ENCODE measurements around the gene MAPK8IP3. TPM values are rescaled to one million over a fixed set of nuclear protein-coding genes. Genes with fewer than 3 reads are reported as not detected.

The MAPK8IP3 gene
- total and polyA plus RNA-seq, 9 of the 15 experiments (the other 6 are each of a cell fraction or from before 2014, with no cell fraction given) = 0.17 to 58.7 (median 16.7) TPM

DNA sequence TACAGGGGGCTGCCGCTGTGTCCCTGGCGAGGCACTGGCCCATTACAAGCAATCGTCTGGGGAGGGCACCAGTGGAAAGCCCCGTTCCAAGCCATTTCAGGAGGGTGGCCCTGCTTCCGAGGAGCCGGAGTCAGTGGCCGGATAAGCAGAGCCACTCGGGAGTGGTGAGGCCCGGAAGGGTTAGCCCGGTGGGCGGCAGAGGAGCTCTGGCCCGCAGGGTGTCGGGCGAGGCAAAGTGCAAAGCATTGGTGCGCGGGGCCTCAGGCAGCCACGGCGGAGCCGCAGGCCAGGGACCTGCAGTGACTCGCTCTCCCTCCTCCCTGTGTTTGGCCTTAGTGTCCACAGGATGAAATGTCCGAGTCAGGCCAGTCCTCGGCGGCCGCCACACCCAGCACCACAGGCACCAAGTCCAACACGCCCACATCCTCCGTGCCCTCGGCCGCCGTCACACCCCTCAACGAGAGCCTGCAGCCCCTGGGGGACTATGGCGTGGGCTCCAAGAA lies 40.7 kb downstream of the MAPK8IP3 start:
- Histone ChIP-seq H3K36me3 (ENCODE audit: control insufficient read depth, insufficient read depth, low read length) (peaks cover 43% of the 10 kb centered on the region; the same call in 2 of the 3 replicates), H3K9me3 (replicated peaks; ENCODE audit: control insufficient read depth, insufficient read depth, low read depth, low read length) (no peaks in the 10 kb centered on the region), H3K4me3 (no peak overlapping the region), H3K9me1 (ENCODE audit: control insufficient read depth, insufficient read depth, low read length) (peaks cover 3% of the 10 kb centered on the region), H4K20me1 (replicated peaks; ENCODE audit: control insufficient read depth, insufficient read depth, low read length) (no peaks in the 10 kb centered on the region), H3K27ac (ENCODE audit: extremely low read depth, low read depth, low read length) (no peak overlapping the region), H3K4me2 (ENCODE audit: insufficient read depth, low read length) (no peak overlapping the region), H2AFZ (ENCODE audit: low read depth, low read length) (no peak overlapping the region), H3K9ac (ENCODE audit: insufficient read depth in 1 of 2, low read depth in 2 of 2, low read length in 2 of 2) (peak overlapping the region in 1 of 2 experiments; percentile 26; a peak in 1 of 4 replicates), H3K27me3 (ENCODE audit: control insufficient read depth in 2 of 2, insufficient read depth in 2 of 2, low read length in 2 of 2) (no peaks in the 10 kb centered on the region), H3K4me1 (replicated peaks in 1 of 2; ENCODE audit: control insufficient read depth in 2 of 2, insufficient read depth in 2 of 2, low read length in 2 of 2) (peaks cover 0 to 16% of the 10 kb centered on the region in 2 experiments; a peak in 1 of 5 replicates), H3K79me2 (ENCODE audit: control insufficient read depth, insufficient read depth, low read length) (no peaks in the 10 kb centered on the region)
- TF ChIP-seq POLR2G (IDR thresholded peaks at IDR 0.05; ENCODE audit: low read depth, low read length) = 0 out of 2 replicates have a peak, but pooled peaks have one; percentile 27
- TF ChIP-seq NONO (IDR thresholded peaks at IDR 0.05; ENCODE audit: low read depth in 2 of 2, low read length in 1 of 2) = no peak
- in situ Hi-C loops (cut with MboI) = no loop called here
- BruUV-seq (replicated peaks) = no TSS peak
- ChIA-PET POLR2A (interaction anchor here (0.6 to 1.2 kb wide), 3 partner anchors 16 to 38 kb away, joined by 3 to 4 read pairs (median 3); no protein-coding TSS in a partner anchor), CTCF (ENCODE audit: low intra/inter-chr PET ratio) (no interaction called here)
- WGBS (ENCODE audit: insufficient coverage, low coverage, missing lambda C conversion rate) = 87% methylated on average over 20 of the region's 31 CpGs
- FAIRE-seq (no peak), DNase-seq (ENCODE audit: extremely low read depth in 1 of 4, low spot score in 3 of 4) (no peak), ATAC-seq (no peak)
- intact Hi-C loops (cut with micrococcal nuclease) = no loop called here

DNA sequence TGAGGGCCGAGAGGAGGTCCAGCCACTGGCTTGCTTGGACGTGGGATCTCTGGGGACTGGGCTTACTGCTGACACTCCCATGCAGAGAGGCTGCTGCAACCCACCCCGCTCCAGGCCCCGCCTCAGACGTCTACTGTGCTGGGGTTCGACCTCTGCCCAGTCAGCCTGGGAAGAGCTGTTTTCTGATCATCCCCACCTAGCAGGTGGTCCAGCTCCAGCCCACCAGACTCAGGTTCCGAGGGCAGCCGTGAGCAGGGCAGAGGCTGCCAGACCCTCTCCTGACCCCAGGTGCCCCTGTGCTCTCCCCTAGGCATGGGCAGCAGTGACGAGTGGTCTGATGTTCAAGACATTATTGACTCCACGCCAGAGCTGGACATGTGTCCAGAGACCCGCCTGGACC lies 41.9 kb downstream of the MAPK8IP3 start:
- Histone ChIP-seq H3K9ac (ENCODE audit: insufficient read depth in 1 of 2, low read depth in 2 of 2, low read length in 2 of 2) (no peak overlapping the region), H3K27ac (ENCODE audit: extremely low read depth, low read depth, low read length) (no peak overlapping the region), H3K4me1 (replicated peaks in 1 of 2; ENCODE audit: control insufficient read depth in 2 of 2, insufficient read depth in 2 of 2, low read length in 2 of 2) (peaks cover 0 to 13% of the 10 kb centered on the region in 2 experiments; a peak in 1 of 5 replicates), H3K79me2 (ENCODE audit: control insufficient read depth, insufficient read depth, low read length) (no peaks in the 10 kb centered on the region), H3K9me1 (ENCODE audit: control insufficient read depth, insufficient read depth, low read length) (peaks cover 3% of the 10 kb centered on the region), H4K20me1 (replicated peaks; ENCODE audit: control insufficient read depth, insufficient read depth, low read length) (no peaks in the 10 kb centered on the region), H3K4me2 (ENCODE audit: insufficient read depth, low read length) (no peak overlapping the region), H3K9me3 (replicated peaks; ENCODE audit: control insufficient read depth, insufficient read depth, low read depth, low read length) (no peaks in the 10 kb centered on the region), H3K4me3 (no peak overlapping the region), H3K36me3 (ENCODE audit: control insufficient read depth, insufficient read depth, low read length) (peaks cover 51% of the 10 kb centered on the region; the same call in 2 of the 3 replicates), H3K27me3 (ENCODE audit: control insufficient read depth in 2 of 2, insufficient read depth in 2 of 2, low read length in 2 of 2) (no peaks in the 10 kb centered on the region), H2AFZ (ENCODE audit: low read depth, low read length) (no peak overlapping the region)
- ChIA-PET CTCF (ENCODE audit: low intra/inter-chr PET ratio) (no interaction called here), POLR2A (no interaction called here)
- 82% methylated on average over 10 of the region's 11 CpGs for WGBS (ENCODE audit: insufficient coverage, low coverage, missing lambda C conversion rate)
- DNase-seq (ENCODE audit: extremely low read depth in 1 of 4, low spot score in 3 of 4) (no peak), ATAC-seq (no peak), FAIRE-seq (no peak)
- no TSS peak for BruUV-seq (replicated peaks)
- intact Hi-C loops (cut with micrococcal nuclease) (no loop called here), in situ Hi-C loops (cut with MboI) (no loop called here)
- TF ChIP-seq, protein P1, sequence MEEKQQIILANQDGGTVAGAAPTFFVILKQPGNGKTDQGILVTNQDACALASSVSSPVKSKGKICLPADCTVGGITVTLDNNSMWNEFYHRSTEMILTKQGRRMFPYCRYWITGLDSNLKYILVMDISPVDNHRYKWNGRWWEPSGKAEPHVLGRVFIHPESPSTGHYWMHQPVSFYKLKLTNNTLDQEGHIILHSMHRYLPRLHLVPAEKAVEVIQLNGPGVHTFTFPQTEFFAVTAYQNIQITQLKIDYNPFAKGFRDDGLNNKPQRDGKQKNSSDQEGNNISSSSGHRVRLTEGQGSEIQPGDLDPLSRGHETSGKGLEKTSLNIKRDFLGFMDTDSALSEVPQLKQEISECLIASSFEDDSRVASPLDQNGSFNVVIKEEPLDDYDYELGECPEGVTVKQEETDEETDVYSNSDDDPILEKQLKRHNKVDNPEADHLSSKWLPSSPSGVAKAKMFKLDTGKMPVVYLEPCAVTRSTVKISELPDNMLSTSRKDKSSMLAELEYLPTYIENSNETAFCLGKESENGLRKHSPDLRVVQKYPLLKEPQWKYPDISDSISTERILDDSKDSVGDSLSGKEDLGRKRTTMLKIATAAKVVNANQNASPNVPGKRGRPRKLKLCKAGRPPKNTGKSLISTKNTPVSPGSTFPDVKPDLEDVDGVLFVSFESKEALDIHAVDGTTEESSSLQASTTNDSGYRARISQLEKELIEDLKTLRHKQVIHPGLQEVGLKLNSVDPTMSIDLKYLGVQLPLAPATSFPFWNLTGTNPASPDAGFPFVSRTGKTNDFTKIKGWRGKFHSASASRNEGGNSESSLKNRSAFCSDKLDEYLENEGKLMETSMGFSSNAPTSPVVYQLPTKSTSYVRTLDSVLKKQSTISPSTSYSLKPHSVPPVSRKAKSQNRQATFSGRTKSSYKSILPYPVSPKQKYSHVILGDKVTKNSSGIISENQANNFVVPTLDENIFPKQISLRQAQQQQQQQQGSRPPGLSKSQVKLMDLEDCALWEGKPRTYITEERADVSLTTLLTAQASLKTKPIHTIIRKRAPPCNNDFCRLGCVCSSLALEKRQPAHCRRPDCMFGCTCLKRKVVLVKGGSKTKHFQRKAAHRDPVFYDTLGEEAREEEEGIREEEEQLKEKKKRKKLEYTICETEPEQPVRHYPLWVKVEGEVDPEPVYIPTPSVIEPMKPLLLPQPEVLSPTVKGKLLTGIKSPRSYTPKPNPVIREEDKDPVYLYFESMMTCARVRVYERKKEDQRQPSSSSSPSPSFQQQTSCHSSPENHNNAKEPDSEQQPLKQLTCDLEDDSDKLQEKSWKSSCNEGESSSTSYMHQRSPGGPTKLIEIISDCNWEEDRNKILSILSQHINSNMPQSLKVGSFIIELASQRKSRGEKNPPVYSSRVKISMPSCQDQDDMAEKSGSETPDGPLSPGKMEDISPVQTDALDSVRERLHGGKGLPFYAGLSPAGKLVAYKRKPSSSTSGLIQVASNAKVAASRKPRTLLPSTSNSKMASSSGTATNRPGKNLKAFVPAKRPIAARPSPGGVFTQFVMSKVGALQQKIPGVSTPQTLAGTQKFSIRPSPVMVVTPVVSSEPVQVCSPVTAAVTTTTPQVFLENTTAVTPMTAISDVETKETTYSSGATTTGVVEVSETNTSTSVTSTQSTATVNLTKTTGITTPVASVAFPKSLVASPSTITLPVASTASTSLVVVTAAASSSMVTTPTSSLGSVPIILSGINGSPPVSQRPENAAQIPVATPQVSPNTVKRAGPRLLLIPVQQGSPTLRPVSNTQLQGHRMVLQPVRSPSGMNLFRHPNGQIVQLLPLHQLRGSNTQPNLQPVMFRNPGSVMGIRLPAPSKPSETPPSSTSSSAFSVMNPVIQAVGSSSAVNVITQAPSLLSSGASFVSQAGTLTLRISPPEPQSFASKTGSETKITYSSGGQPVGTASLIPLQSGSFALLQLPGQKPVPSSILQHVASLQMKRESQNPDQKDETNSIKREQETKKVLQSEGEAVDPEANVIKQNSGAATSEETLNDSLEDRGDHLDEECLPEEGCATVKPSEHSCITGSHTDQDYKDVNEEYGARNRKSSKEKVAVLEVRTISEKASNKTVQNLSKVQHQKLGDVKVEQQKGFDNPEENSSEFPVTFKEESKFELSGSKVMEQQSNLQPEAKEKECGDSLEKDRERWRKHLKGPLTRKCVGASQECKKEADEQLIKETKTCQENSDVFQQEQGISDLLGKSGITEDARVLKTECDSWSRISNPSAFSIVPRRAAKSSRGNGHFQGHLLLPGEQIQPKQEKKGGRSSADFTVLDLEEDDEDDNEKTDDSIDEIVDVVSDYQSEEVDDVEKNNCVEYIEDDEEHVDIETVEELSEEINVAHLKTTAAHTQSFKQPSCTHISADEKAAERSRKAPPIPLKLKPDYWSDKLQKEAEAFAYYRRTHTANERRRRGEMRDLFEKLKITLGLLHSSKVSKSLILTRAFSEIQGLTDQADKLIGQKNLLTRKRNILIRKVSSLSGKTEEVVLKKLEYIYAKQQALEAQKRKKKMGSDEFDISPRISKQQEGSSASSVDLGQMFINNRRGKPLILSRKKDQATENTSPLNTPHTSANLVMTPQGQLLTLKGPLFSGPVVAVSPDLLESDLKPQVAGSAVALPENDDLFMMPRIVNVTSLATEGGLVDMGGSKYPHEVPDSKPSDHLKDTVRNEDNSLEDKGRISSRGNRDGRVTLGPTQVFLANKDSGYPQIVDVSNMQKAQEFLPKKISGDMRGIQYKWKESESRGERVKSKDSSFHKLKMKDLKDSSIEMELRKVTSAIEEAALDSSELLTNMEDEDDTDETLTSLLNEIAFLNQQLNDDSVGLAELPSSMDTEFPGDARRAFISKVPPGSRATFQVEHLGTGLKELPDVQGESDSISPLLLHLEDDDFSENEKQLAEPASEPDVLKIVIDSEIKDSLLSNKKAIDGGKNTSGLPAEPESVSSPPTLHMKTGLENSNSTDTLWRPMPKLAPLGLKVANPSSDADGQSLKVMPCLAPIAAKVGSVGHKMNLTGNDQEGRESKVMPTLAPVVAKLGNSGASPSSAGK (IDR thresholded peaks at IDR 0.05) = no peak
